Fibroblast of lung (primary cell): ENCODE data around the gene POLA1.

ENCODE experiments used
- EZH2 ChIP-seq: IDR thresholded peaks from 2 replicates; pipeline ENCODE4 v1.5.1; 2012; ENCODE audit warnings: low read length, control low read depth, mild to moderate bottlenecking; ENCODE audit errors: missing control alignments
- TF ChIP-seq, protein P1 (sequence below), 2 donors: IDR thresholded peaks in 1 of 2; conservative IDR thresholded peaks in 1 of 2; 1 replicate in 1 of 2; 2 replicates in 1 of 2; pipeline ENCODE4 v1.5.1; 2011 to 2012; ENCODE audit warnings: low read length in 2 of 2, control low read depth in 1 of 2, inconsistent platforms in 1 of 2, low read depth in 1 of 2, mild to moderate bottlenecking in 1 of 2

DNA sequence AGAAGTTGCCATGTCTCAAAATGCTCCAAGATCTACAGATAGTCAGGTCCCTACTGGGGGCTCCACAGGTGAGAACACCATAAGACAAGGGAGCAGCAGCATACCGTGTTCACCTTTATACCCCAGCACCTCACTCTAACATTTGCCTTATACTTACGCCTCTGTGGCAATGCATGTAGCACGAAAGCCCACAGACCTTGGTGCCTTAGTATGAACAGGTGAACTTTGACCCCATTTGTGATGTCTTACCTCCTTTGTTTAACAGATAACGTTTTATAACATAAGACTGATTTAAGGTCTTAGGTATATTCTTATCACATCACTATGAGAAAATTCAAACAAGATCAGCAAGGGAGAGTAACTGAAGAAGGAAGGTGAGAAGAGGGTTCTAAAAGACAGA is 193.2 kb downstream of the POLA1 start:
- TF ChIP-seq EZH2: no peak
- TF ChIP-seq, protein P1, sequence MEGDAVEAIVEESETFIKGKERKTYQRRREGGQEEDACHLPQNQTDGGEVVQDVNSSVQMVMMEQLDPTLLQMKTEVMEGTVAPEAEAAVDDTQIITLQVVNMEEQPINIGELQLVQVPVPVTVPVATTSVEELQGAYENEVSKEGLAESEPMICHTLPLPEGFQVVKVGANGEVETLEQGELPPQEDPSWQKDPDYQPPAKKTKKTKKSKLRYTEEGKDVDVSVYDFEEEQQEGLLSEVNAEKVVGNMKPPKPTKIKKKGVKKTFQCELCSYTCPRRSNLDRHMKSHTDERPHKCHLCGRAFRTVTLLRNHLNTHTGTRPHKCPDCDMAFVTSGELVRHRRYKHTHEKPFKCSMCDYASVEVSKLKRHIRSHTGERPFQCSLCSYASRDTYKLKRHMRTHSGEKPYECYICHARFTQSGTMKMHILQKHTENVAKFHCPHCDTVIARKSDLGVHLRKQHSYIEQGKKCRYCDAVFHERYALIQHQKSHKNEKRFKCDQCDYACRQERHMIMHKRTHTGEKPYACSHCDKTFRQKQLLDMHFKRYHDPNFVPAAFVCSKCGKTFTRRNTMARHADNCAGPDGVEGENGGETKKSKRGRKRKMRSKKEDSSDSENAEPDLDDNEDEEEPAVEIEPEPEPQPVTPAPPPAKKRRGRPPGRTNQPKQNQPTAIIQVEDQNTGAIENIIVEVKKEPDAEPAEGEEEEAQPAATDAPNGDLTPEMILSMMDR (conservative IDR thresholded peaks at IDR 0.05 in 1 of 2, IDR thresholded peaks at IDR 0.05 in 1 of 2; ENCODE audit: low read depth in 1 of 2, low read length in 2 of 2): no peak
